HG03060 (cell line): Measurements from ENCODE around the gene TYW1B.
"Not testable (repeated sequence)": the region's sequence is repeated elsewhere in the genome, so short reads cannot be mapped to it uniquely, and the experiment has no call there.

ENCODE experiments used
- ATAC-seq: cut with Tn5 transposase; IDR thresholded peaks from one replicate; pipeline ENCODE4 v1.9.1; 2021; ENCODE audit warnings: low read depth, moderate number of reproducible peaks; ENCODE audit not compliant: unreplicated experiment

The TYW1B gene

DNA sequence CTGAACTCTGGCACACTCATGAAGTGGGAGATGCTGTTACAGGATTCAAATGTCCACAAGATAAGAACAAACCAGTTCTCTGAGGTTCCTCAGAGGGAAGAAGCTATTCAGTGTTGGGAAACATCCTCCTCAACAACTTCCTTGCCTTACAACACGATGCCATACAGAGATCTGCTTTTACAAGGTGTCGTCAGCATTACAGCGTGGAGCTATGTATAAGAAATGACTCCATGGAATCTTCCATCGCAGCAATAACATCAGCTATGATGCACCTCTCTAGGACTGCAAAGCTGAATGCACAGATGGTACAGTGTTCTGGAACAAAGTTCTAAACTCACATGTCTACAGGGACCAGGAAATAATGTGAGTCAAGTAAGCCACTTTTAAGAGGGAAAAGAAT is 122.3 kb downstream of the TYW1B start:
- ATAC-seq, result not testable (repeated sequence)

DNA sequence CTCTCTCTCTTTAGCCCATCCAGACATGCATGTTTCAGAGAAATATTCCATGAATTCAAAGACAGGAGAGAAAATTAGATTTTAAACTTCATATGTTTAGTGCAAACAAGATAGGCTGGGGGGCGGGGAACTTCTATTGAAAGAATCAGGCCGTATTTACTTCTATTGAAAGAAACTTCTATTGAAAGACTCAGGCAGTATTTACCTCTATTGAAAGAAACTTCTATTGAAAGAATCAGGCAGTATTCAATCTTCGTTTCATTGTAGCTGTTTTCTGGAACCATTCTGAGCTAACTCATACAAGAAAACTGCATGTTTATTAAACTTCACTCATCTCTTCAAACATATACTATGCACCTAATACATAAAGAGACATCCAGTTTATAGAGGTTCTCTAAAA is 123.1 kb downstream of the TYW1B start:
- no peak for ATAC-seq

GRCh38 chr7:72700548-72700947 is 127.5 kb downstream of the TYW1B start:
- ATAC-seq, result not testable (repeated sequence)

DNA sequence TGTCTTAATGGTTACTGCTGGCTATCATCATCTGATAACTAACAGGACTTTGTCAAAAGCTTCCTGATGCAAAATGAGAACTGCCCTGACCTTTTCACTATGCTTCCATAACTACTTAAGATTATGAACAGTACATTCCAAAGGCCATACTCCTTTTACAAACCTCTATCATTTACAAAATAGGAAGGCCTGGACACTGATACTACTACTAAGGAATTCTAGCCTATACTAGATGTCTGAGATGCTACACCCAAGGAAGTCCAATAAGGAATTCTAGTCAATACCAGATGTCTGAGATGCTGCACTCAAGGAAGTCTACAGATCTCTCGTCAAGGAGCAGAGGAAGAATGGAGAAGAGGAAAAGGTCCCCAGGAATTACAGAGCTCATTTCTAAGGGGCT is 130.9 kb downstream of the TYW1B start:
- not testable (repeated sequence) for ATAC-seq

- ATAC-seq, result not testable (repeated sequence)
These were observed 131.4 kb downstream of the TYW1B start for GRCh38 chr7:72696643-72697042.

- ATAC-seq, result not testable (repeated sequence)
These were observed 132.5 kb downstream of the TYW1B start for GRCh38 chr7:72695482-72695881.

- ATAC-seq, result not testable (repeated sequence)
These were observed 136.6 kb downstream of the TYW1B start for GRCh38 chr7:72691442-72691841.

- not testable (repeated sequence) for ATAC-seq
These were observed 137.8 kb downstream of the TYW1B start for GRCh38 chr7:72690177-72690576.

DNA sequence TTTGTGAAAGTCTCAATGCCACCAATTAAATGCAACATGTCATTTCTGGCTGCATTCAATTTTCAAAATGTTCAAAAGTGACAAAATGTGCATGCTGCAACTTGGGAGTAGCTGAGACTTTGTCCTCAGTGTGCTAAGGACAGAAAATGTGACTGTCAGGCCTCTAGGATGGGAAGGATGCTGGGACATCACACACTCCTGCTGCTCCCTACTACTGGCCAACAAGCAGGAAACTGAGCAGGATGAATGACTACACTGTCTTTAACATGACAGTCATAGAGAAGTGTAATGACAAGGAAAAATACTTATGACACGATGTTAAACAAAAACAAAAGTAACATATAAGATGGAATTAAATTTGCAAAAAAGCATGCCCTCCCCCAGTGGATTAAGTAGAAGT is 138.7 kb downstream of the TYW1B start:
- not testable (repeated sequence) for ATAC-seq

DNA sequence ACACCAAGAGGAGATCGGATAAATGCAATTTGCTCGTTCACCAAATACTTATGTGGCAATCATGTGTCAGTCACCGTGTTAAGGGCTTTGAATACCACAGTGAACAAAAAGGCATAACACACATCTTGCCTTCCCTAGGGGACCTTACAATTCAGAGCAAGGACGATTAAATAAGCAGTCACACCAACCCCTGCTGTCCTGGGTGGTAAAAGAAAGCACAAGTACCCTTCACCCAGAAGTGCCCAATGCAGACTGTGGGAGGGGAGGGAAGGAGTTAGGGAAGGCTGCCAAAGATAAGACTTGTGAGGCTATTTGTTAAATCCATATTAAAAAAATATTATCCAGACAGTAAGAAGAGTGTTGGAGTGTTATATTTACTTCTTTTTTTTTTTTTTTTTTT is 146.8 kb downstream of the TYW1B start:
- not testable (repeated sequence) for ATAC-seq

DNA sequence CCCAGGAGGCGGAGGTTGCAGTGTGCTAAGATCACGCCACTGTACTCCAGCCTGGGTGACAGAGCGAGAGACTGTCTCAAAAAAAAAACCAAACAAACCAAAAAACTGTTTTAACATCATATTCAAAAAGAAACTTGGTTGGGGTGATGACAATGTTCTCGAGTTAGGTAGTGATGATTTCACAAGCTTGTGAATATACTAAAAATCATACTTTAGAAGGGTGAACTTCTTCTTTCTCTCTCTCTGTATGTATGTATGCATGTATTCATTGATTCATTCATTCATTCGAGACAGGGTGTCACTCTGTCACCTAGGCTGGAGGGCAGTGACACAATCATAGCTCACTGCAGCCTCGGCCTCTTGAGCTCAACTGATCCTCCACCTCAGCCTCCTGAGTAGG is 151.1 kb downstream of the TYW1B start:
- not testable (repeated sequence) for ATAC-seq

DNA sequence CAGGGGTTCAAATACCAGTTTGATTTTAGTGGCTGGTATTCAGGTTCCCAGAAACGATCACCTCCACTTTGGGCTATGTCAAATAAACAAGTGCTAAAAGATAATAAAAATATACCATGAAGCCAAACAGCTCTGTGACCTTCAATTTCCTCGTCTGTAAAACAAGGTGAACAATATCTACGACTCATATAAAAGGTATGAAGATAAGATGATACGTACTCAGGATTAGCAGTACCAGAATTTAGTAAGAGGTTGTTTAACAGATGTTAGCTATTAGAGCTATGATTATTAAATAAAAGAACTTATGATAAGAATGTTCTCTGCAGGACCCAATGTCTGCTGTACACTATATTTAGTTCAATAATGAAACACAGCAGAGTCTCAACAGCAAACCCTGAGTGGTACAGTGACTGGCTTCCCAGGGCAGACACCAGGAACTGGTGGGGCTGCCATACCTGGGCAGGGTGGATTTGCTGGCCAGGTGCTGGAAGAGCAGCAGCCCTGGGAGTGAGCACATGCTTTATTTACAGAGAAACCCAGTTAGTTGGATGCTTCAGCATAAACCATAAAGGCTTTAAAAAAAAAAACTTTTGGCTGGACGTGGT is 151.8 kb downstream of the TYW1B start:
- not testable (repeated sequence) for ATAC-seq

DNA sequence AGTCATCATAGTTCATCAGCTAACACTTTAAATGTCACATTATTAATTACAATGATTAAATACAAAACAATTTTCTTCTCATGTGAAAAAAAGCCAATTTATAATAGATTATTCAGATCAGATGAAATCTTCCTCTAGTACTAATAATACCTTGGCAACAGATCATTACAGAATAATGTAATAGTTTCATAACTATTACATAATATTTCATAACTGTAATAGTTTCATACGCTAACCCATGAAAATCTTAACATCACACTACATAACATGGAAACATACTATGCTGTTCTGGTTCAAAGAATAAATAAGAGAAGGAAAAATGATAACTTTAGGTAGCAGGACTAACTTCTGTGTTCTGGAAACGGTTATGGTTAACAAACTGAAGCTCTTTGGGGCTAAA is 152.3 kb downstream of the TYW1B start:
- not testable (repeated sequence) for ATAC-seq

GRCh38 chr7:72674394-72674793 is 153.6 kb downstream of the TYW1B start:
- ATAC-seq, result no peak

DNA sequence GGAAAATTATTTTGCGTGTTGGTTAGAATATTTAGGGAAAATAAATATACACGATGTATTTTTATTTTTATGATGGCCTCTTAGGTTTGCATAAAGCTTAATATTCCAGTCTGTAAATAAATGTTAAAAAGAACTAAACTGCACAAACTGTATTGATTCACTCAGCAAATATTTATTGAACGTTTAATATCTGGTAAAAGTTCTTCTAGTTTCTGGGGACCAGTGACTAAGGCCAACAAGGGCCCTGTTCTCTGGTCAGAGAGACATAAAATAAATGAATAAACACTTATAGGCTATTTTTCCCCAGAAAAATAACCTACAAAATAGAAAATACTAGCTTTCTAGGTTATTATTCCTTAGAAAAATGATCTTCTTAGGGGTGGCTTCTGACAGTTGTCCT is 157.2 kb downstream of the TYW1B start:
- not testable (repeated sequence) for ATAC-seq

DNA sequence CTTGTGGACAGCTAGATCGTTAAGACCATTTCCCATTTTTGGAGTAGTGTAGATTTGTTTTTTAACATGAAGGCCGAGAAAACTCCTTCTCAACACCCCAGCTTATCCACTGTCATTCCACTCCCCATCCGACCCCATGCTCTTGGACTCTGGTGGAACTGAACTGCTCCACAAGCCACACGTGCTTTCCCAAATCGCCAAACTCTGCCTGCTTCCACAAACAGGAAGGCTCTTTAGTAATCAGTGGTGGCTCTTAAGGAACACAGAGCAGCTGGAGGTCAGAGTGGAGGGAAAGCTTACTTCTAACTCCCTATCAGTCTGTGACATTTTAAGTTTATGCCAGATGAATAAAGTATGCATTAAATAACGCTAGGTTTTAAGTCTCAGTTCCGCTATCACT is 159.6 kb downstream of the TYW1B start:
- not testable (repeated sequence) for ATAC-seq

- ATAC-seq, result not testable (repeated sequence)
These were observed 161.0 kb downstream of the TYW1B start for GRCh38 chr7:72667049-72667448.

- not testable (repeated sequence) for ATAC-seq
These were observed 179.4 kb downstream of the TYW1B start for GRCh38 chr7:72648574-72648973.

- not testable (repeated sequence) for ATAC-seq
These were observed 184.3 kb downstream of the TYW1B start for GRCh38 chr7:72643708-72644107.

DNA sequence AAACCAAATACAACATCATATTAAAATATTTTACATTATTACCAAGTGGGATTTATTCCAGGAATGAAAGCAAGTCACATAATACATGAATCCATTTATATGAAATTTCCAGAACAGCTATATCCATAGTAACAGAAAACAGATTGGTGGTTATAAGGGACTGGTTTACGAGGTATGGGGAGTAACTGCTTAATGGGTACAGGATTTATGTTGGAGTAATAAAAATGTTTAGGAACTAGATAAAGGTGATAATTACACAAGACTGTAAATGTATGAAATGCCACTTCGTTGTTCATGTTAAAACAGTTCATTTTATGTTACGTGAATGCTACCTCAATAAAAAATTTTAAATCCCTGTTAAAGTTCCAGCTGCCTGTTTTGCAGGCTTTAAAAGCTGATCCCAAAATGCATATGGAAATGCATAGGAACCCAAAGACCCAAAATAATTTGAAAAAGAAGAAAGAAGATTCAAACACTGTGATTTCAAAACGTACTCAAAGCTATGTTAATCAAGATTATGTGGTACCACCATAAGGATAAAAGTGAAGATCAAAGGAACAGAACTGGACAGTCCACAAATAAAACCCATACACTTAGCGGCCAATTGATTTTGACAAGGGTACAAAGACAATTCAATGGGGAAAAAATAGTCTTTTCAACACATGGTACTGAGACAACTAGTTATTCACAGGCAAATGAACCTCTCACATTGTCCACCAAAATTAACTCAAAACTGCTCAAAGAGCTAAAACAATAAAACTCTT is 186.3 kb downstream of the TYW1B start:
- not testable (repeated sequence) for ATAC-seq

DNA sequence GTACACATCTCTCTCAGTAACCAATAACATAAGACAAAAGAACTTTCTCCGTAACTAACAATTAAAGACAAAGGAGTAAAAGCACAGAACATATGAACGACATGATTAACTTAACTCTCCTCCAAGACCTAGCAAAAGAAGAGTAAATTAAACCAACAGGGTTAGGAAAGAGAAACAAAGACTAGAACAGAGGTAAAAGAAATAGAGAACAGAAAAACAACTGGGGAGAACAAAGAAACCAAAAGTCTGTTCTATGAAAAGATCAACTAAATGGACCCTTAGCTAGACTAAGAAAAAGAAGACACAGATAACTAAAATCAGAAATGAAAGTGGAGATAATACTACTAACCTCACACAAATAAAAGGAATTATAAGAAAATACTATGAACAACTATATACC is 187.3 kb downstream of the TYW1B start:
- not testable (repeated sequence) for ATAC-seq
